ENCODE data around the gene THOC7. TPM values are rescaled to one million over a fixed set of nuclear protein-coding genes. Genes with fewer than 3 reads are reported as not detected.

Gene THOC7
- polyA plus RNA-seq, 1 experiment = 84.3 TPM

DNA sequence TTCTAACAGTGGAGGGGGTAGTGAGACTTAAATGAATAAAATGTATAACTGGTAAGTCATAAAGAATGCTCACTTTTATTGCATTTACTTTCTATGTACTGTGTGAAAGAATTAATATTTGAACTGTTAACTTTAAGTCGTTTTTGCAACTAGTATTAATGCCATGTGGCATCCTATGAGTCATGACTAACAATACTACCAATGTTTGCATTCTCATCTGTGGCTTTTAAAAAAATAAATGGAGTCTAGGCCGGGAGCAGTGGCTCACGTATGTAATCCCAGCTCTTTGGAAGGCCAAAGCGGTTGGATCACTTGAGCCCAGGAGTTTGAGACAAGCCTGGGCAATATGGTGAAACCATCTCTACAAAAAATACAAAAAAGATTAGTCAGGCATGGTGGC, 39.3 kb downstream of the THOC7 start:
- Histone ChIP-seq H3K4me3 (ENCODE audit: low read depth, low read length) (no peak overlapping the region), H3K27ac (ENCODE audit: low read depth, low read length) (peak overlapping the region; percentile 54), H3K27me3 (ENCODE audit: control insufficient read depth, insufficient read depth, low read length) (no peaks in the 10 kb centered on the region), H3K9me3 (ENCODE audit: control insufficient read depth, insufficient read depth, low read length) (no peaks in the 10 kb centered on the region)
- ChIA-PET POLR2A (no interaction called here), CTCF (interaction anchor here (0.5 to 15.4 kb wide), 2 partner anchors 15 to 473 kb away, joined by 3 to 413 read pairs; no protein-coding TSS in a partner anchor)
- peak; percentile 51 for DNase-seq (ENCODE audit: low read depth, low spot score)
- TF ChIP-seq CTCF (IDR thresholded peaks at IDR 0.05; ENCODE audit: low read depth, low read length) = no peak

DNA sequence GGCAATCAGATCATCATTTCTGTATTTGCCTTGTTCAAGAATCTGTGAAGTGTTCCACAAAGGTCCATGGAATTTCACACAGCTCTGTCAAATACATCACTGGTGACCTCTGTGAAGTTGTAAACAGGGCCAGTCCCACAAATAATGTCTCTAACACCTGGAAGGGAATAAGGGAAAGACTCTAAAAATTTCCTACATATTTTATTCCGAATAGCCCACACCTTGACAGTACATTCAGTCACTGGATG, 44.5 kb downstream of the THOC7 start, which contains the start of gene C3orf49:
C3orf49 (plus strand) TSS at position 149 of the 248 bp plus-strand sequence. CDS start 173 bp downstream, outside the sequence.
- Histone ChIP-seq H3K27me3 (ENCODE audit: control insufficient read depth, insufficient read depth, low read length) (no peaks in the 10 kb centered on the region), H3K4me3 (ENCODE audit: low read depth, low read length) (no peak within 1 kb of the TSS), H3K27ac (ENCODE audit: low read depth, low read length) (no peak within 1 kb of the TSS), H3K9me3 (ENCODE audit: control insufficient read depth, insufficient read depth, low read length) (no peaks in the 10 kb centered on the region)
- POLR2A ChIA-PET = no interaction called here
- CTCF ChIA-PET = interaction anchor here (0.6 to 15.4 kb wide), 23 partner anchors 11 to 1207 kb away, joined by 3 to 413 read pairs (median 5); no protein-coding TSS in a partner anchor
- no peak for TF ChIP-seq CTCF (IDR thresholded peaks at IDR 0.05; ENCODE audit: low read depth, low read length)
- DNase-seq (ENCODE audit: low read depth, low spot score) = no peak

DNA sequence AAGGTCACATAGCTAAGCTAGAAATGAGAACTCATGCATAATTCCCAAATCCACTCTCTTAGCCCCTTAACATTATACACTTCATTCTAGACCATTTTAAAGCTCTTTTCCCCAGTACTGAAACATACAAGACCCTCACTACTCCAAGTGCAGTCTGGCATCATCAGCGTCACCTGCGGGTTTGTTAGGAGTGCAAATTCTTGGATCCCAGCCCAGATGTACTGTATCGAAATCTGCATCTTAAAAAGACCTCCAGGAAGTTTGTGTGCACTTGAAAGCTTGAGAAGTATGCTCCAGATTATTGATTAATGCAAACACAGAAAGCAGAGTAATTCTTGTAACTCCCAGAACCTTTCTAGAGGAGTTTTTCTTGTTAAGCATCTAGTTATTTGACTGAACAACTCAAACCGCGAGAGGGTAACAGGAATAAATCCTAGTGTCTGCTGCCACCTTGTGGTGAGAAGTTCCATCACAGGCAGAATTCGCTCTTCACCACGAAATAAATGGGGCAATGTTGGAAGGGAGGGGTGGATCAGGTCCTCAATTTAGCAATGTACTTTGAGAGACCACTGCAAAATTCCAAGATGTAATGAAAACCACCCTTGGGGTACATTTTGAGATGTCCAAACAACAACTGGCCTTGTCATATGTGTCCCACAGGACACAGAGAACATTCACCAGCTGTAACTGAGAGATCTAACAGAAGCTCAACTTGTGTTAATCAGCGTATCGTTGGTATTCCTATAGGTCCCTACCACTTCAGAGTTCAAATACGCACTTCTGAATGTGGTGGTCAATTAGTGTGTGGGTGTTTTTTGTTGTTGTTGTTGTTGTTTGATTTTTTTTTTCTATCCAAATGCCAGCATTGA, 45.1 kb downstream of the THOC7 start:
- POLR2A ChIA-PET = no interaction called here

GRCh38 chr3:63817225-63817624, 46.4 kb downstream of the THOC7 start:
- ChIA-PET CTCF (interaction anchor here (0.9 to 15.4 kb wide), 8 partner anchors 9 to 474 kb away, joined by 3 to 413 read pairs (median 10); no protein-coding TSS in a partner anchor), POLR2A (no interaction called here)
- H3K27ac ChIP-seq (ENCODE audit: low read depth, low read length) = no peak overlapping the region
- DNase-seq (ENCODE audit: low read depth, low spot score) = no peak
- TF ChIP-seq CTCF (IDR thresholded peaks at IDR 0.05; ENCODE audit: low read depth, low read length) = no peak
- no peaks in the 10 kb centered on the region for H3K27me3 ChIP-seq (ENCODE audit: control insufficient read depth, insufficient read depth, low read length)
- H3K9me3 ChIP-seq (ENCODE audit: control insufficient read depth, insufficient read depth, low read length) = no peaks in the 10 kb centered on the region
- H3K4me3 ChIP-seq (ENCODE audit: low read depth, low read length) = no peak overlapping the region

More for the DNA sequence above, 45.1 kb downstream of the THOC7 start:
- no peaks in the 10 kb centered on the region for H3K27me3 ChIP-seq (ENCODE audit: control insufficient read depth, insufficient read depth, low read length)
- peak; percentile 82 for TF ChIP-seq CTCF (IDR thresholded peaks at IDR 0.05; ENCODE audit: low read depth, low read length)
- no peak overlapping the region for H3K4me3 ChIP-seq (ENCODE audit: low read depth, low read length)
- H3K27ac ChIP-seq (ENCODE audit: low read depth, low read length) = no peak overlapping the region
- peak; percentile 38 for DNase-seq (ENCODE audit: low read depth, low spot score)
- H3K9me3 ChIP-seq (ENCODE audit: control insufficient read depth, insufficient read depth, low read length) = no peaks in the 10 kb centered on the region
- CTCF ChIA-PET = interaction anchor here (0.6 to 15.4 kb wide), 42 partner anchors 11 to 1207 kb away, joined by 3 to 413 read pairs (median 4); no protein-coding TSS in a partner anchor

DNA sequence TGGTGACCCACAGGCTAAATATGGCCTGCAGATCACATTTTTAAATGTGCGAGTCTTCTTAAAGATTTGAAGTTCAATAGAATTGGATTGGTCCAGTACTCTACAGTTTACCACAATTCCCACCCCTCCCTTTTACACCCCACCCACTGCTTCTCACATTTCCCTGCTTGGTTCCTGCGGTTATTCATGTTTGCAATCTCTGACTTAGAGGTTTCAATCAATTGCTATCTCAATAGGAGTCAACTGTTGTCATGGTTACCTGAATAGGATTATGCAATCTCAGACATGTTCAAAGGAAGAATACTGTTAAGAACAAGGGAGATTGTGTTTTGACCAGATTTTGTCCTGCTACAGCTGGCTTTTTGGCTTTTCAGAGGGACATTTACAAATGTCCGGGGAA, 49.4 kb downstream of the THOC7 start:
- POLR2A ChIA-PET = no interaction called here
- CTCF ChIA-PET = interaction anchor here (15.4 kb wide), 1 partner anchor 463 kb away, joined by 413 read pairs; no protein-coding TSS in a partner anchor
- no peak overlapping the region for H3K27ac ChIP-seq (ENCODE audit: low read depth, low read length)
- H3K9me3 ChIP-seq (ENCODE audit: control insufficient read depth, insufficient read depth, low read length) = no peaks in the 10 kb centered on the region
- DNase-seq (ENCODE audit: low read depth, low spot score) = no peak
- H3K27me3 ChIP-seq (ENCODE audit: control insufficient read depth, insufficient read depth, low read length) = no peaks in the 10 kb centered on the region
- no peak overlapping the region for H3K4me3 ChIP-seq (ENCODE audit: low read depth, low read length)
- no peak for TF ChIP-seq CTCF (IDR thresholded peaks at IDR 0.05; ENCODE audit: low read depth, low read length)
